ENCODE data around the gene GRIP2.

The GRIP2 gene

GRCh38 chr3:14538451-14539088 is 1.6 kb downstream of the GRIP2 start:
- DNase-seq: no peak

GRCh38 chr3:14537590-14538450 is 2.3 kb downstream of the GRIP2 start:
- DNase-seq: no peak

GRCh38 chr3:14536837-14537589 is 3.1 kb downstream of the GRIP2 start:
- DNase-seq: no peak

GRCh38 chr3:14536055-14536815 is 3.9 kb downstream of the GRIP2 start:
- DNase-seq: no peak

- DNase-seq: no peak
Measured at GRCh38 chr3:14535616-14536015, 4.5 kb downstream of the GRIP2 start.

- no peak for DNase-seq
Measured at GRCh38 chr3:14534516-14535191, 5.5 kb downstream of the GRIP2 start.

GRCh38 chr3:14533457-14533958 is 6.6 kb downstream of the GRIP2 start:
- no peak for DNase-seq

GRCh38 chr3:14532691-14533456 is 7.3 kb downstream of the GRIP2 start:
- no peak for DNase-seq

GRCh38 chr3:14531856-14532395 is 8.2 kb downstream of the GRIP2 start:
- no peak for DNase-seq

- DNase-seq: no peak
Measured at GRCh38 chr3:14528081-14528480, 12.1 kb downstream of the GRIP2 start.

GRCh38 chr3:14525685-14526631 is 14.2 kb downstream of the GRIP2 start:
- DNase-seq: no peak

GRCh38 chr3:14524920-14525660 is 15.1 kb downstream of the GRIP2 start:
- DNase-seq: no peak

- no peak for DNase-seq
Measured at GRCh38 chr3:14524311-14524711, 15.8 kb downstream of the GRIP2 start.

GRCh38 chr3:14523792-14524191 is 16.4 kb downstream of the GRIP2 start:
- no peak for DNase-seq

- no peak for DNase-seq
Measured at GRCh38 chr3:14522768-14523167, 17.4 kb downstream of the GRIP2 start.

- no peak for DNase-seq
Measured at GRCh38 chr3:14522129-14522691, 17.9 kb downstream of the GRIP2 start.

- no peak for DNase-seq
Measured at GRCh38 chr3:14521611-14522010, 18.5 kb downstream of the GRIP2 start.

GRCh38 chr3:14520967-14521366 is 19.2 kb downstream of the GRIP2 start:
- DNase-seq: no peak

GRCh38 chr3:14520149-14520548 is 20.0 kb downstream of the GRIP2 start:
- DNase-seq: no peak
